CD4-positive, alpha-beta T cell treated with Interleukin-12 subunit alpha and Interleukin-12 subunit beta, for 1 hour (primary cell): Measurements from ENCODE around the gene LRP1B.
"Not testable (repeated sequence)": the region's sequence is repeated elsewhere in the genome, so short reads cannot be mapped to it uniquely, and the experiment has no call there.

Experiments used
- DNase-seq: peaks from one replicate; pipeline ENCODE4 v3.0.0-alpha.2; 2020

Gene LRP1B

GRCh38 chr2:141863964-141864363, 266.9 kb downstream of the LRP1B start:
- no peak for DNase-seq

GRCh38 chr2:141856215-141856919, 274.4 kb downstream of the LRP1B start:
- DNase-seq: no peak

GRCh38 chr2:141848191-141848590, 282.6 kb downstream of the LRP1B start:
- DNase-seq: no peak

- no peak for DNase-seq
Measured at GRCh38 chr2:141844231-141844630, 286.6 kb downstream of the LRP1B start.

- no peak for DNase-seq
Measured at GRCh38 chr2:141835103-141835502, 295.7 kb downstream of the LRP1B start.

GRCh38 chr2:141828761-141829160, 302.1 kb downstream of the LRP1B start:
- no peak for DNase-seq

DNA sequence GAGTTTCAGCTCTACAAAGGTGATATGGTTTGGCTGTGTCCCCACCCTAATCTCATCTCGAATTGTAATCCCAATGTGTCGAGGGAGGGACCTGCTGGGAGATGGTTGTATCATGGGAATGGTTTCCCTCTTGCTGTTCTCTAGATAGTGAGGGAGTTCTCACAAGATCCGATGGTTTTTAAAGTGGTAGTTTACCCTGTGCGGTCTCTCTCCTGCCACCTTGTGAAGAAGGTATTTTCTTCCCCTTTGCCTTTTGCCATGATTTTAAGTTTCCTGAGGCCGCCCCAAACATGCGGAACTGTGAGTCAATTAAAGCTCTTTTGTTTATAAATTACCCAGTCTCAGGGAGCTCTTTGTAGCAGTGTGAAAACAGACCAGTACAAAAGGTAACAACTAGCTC, 306.0 kb downstream of the LRP1B start:
- no peak for DNase-seq

DNA sequence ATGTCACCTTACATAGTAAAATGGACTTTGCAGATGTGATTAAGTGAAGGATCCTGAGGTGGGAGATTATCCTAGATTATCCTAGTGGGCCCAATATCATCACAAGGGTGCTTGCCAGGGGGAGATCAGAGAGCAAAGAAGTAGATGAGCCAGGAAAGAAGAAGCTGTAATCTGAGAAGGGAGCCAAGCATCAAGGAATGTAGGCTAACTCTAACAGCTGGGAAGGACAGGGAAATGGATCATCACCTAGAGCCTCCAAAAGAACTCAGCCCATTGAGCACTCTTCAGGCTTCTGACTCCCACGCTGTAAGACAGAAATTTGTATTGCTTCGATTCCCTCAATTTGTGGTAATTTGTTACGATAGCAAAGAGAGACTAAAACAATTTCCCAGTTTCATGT, 309.9 kb downstream of the LRP1B start:
- DNase-seq: no peak

GRCh38 chr2:141815320-141815719, 315.5 kb downstream of the LRP1B start:
- not testable (repeated sequence) for DNase-seq

- DNase-seq: no peak
Measured at GRCh38 chr2:141814150-141814549, 316.7 kb downstream of the LRP1B start.

DNA sequence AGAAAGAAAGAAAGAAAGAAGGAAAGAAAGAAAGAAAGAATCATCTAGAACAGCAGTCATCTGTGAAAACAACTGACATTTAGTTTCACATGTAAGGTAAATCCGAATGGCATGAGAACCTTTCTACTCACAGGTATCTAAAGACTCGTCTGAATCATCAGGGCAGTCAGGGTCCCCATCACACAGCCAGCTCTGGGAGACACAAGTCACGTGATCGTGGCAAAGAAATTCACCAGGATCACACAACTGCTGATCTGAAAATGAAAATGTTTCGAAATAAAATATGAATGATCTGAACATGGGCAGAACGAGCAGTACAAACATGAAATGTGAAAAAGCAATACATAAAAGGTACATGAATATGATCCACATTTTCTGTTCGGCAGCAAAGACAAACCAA, 320.7 kb downstream of the LRP1B start:
- no peak for DNase-seq

GRCh38 chr2:141806090-141806489, 324.7 kb downstream of the LRP1B start:
- DNase-seq: no peak

DNA sequence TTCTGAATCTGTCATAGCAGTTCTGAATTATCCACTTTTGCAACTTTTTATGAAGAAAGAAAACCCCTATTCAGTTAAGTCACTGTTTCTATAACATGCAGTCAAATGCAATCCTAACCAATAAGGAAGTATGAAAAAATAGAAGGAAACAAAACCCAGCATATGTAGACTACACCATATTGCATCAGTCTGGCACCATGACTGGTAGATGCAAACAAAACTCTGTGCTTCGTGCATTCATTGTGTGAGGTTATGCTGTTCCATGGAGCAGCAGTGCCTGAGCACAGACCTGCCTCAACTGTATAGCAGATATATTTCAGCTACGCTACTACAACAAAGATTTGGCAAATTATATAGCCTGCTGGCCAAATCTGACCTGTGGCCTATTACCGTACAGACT, 325.5 kb downstream of the LRP1B start:
- DNase-seq: no peak

DNA sequence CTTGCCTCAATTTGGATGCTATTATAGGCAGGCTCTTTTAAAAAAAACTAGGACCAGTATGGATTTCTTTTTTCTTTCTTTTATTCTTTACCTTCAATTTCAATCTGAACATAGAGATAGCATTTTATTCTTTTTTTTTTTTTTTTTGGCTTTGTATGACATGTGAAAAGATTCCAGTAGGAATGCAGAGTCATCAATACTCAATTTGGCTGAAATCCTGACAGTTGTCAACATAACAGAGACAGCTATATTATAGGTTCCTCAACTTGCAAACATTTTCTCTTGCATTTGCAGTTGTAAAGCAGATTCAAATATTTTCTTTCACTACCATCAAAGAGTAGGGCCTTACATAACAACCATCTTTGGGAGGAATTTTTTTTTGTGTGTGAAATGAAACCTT, 334.4 kb downstream of the LRP1B start:
- no peak for DNase-seq

DNA sequence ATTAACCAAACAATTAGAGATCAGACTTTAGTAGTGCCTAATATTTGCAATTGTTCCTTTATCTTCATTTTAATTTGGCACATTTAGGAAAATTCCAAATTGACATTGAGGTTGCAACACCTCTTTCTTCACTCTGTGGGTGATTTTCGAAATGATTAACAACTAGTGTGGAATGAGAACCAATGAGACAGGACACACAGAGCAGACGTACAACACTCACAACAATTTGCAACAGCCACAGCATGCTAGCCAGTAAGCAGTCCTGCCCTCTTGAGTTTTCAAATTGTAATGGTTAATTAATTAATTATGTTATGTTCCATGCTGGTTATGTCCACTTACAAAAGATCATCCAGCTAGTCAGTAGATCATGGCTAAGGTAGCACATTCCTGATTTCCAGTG, 339.3 kb downstream of the LRP1B start:
- DNase-seq: no peak

GRCh38 chr2:141782574-141782973, 348.2 kb downstream of the LRP1B start:
- no peak for DNase-seq

DNA sequence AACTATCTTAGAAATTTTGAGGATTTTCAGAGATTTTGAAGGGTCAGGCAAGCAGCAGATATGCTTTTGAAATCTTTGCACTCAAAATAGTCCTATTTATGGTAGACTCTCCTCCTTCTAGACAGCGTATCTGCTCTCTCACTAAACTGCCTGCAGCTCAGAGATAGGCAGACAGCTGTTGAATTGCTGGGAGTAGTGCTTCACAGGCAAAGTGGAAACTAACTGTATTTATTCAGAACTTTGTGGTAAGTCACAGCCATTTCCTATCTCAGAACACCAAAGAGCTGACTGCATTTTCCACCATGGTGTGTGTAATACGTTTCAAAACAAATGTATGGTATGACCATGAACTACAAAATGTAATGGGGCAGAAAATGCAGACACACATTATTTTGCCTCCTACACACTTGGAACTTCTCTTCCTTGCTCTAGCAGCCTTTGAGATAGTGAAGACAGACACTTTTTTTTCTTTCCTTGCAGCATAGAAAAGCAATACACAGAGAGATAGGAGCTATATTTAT, 352.4 kb downstream of the LRP1B start:
- no peak for DNase-seq

DNA sequence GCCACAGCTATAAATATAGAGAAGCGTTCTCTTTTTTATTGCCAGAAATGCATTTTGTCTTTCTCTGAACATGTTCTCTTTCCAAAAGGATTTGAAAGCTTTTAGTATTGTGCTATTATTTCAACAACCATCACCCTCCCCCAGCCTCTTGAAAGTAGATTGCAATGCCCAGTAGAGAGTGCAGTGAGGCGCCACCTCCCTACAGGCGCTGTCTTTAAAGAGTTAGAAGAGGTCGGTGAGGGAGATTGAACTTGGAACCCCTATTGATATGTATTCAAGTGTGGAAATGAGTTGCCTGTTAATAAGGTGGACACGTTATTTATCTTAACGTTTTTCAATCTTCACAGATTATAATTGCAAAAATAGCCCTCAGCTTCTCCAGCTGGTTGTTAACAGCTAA, 360.3 kb downstream of the LRP1B start:
- DNase-seq: no peak

DNA sequence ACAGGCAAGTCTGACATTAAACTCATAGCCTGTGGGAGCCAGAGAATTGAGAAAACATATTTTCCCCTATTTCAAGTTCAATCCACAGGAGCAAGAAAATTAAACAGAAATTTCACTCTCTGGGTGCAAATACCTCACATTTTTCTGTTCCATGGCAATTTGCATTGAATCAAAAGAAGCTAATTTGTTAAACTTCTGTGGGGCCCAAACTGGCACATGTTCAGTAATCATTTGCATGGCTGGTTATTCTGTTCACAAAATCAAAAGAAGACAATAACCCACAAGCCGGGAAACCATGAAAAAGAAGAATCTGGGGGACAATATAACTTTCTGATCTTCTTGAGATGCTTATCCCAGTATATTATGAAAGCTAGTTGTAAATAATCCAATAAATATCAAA, 363.1 kb downstream of the LRP1B start:
- DNase-seq: no peak

DNA sequence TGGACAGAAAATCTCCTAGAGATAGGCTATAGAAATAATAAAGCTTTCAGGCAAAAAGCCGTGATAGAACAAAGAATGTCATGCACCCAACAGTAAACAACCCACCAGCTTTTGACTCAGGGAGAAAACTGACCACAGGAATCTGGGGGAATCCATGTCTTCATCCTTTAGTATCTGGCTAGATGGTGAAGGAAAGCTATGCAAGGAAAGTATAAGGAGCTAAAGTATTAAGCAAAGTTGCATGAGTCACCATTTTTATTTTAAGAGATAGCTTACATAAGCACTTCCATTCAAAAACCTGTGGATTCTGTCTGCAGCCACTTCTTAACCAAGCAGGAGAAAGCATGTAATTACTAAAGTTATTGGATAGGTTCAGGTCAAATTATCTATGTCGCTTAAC, 363.8 kb downstream of the LRP1B start:
- DNase-seq: no peak

DNA sequence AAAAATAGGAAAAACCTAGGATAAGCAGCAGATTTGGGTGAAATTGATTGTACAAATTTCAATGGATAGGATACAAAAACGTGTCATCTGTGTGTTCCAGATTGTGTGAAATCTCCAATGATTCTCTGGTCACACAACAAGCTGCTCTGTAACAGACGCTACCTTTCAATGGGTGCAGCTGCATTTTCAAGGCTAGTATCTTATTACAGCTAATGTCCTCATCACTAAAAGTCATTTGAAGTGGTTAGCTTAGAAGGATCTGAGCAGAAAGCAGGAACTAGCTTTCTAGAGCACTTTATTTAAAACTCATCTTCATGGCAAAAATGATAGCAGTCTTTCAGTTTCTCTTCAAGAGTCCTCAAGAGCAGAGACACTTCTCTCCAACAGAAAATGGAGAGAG, 364.6 kb downstream of the LRP1B start:
- no peak for DNase-seq

DNA sequence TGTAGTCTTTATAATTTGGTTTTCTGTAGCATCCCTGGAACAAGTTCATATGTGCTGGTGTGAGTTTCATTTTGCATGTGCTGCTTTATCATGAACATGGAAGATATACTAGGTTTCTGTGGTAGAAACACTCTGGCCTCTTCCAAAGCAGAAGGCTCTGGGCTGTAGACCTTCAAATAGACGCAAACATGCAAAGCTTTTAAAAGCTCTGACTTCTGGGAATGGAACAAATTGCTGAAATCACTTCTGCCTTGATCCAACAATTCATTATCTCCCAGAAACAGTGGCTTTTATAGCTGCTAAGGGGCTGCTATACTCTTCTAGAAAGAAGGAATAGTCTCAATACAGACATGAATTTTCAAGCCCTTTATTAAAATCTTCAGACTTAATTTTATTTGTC, 382.2 kb downstream of the LRP1B start:
- DNase-seq: no peak

- DNase-seq: no peak
Measured at GRCh38 chr2:141741652-141742051, 389.2 kb downstream of the LRP1B start.

DNA sequence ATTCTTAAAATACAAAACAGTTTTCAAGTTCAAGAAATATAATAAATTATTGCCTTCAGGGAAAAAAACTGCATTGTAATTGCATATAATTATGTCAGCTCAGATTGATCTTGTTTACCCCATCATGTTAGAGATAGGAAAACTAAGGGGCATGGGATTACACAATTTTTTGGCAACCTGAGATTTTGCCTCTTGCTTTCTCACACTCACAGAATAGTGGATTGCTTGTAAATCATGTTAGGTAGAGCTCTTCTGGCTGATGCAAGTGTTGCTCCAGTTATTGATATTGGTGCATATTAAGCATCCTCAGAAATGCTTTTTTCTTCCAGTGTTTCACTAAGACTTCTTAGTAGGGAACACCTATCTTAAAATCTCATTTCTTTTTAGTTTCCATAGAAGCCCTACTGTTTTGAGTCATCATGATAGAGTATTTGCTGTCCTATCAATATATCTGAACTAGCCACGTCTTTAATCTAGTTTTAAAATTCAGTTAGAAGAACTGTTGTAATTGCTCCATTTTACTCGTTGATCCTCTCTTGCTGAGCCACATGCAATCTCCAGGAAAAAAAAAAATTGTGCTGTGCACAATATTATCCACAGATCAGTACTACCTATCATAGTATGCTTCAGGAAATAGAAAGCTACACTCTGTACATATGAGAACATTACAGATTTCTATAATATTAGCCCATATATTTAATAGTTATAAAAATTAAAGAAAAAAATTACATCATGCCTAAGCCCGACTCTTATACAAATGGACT, 393.1 kb downstream of the LRP1B start:
- DNase-seq: no peak

DNA sequence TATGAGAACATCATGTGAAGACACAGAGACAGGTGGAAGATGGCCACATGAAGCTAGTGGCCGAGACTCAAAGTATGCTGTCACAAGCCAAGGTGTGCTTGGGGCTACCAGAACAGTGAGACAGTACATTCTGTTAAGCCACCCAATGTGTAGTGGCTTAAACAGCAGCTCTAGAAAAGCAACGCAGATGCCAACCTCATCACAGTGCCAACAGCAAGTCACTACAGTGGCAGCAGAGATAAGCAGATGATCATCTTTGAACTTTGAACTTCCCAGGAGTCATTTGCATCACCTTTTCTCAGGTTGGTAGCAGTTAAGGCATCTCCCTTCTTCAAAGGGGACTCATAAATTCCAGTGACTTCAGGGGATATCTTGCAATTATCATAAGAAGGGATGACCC, 394.4 kb downstream of the LRP1B start:
- DNase-seq: no peak
